GM20000 (cell line): ENCODE data around the gene ZNF511.
A peak's percentile ranks its signal among the peaks of the same experiment; 100 is the strongest.

ENCODE experiments used
- DNase-seq: peaks from one replicate; pipeline ENCODE4 v3.0.0; 2012; ENCODE audit warnings: low spot score
- CTCF ChIP-seq: IDR thresholded peaks from 2 replicates; pipeline ENCODE4 v1.5.1; 2012; ENCODE audit warnings: mild to moderate bottlenecking, control low read depth; ENCODE audit errors: extremely low read depth, missing control alignments

Gene ZNF511

GRCh38 chr10:133275684-133276092 is 33.0 kb upstream of the ZNF511 start:
- DNase-seq: peak; percentile 80
- peak; percentile 42 for TF ChIP-seq CTCF

GRCh38 chr10:133276100-133276434 is 32.6 kb upstream of the ZNF511 start:
- no peak for DNase-seq
- TF ChIP-seq CTCF: no peak

- no peak for TF ChIP-seq CTCF
- peak; percentile 97 for DNase-seq
Measured at GRCh38 chr10:133276435-133277201, 32.1 kb upstream of the ZNF511 start, which contains the start of gene ADAM8. ADAM8 (minus strand) TSS chr10:133276868; CDS start chr10:133276817, 51 bp downstream.

GRCh38 chr10:133277277-133277992 is 31.3 kb upstream of the ZNF511 start:
- DNase-seq: no peak
- TF ChIP-seq CTCF: no peak

GRCh38 chr10:133277993-133278576 is 30.6 kb upstream of the ZNF511 start:
- DNase-seq: no peak
- TF ChIP-seq CTCF: no peak

- TF ChIP-seq CTCF: no peak
- DNase-seq: peak; percentile 89
Measured at GRCh38 chr10:133278577-133279265, 30.0 kb upstream of the ZNF511 start.
